Fibroblast of lung (primary cell): Measurements from ENCODE around the gene TNFSF15. TPM values are rescaled to one million over a fixed set of nuclear protein-coding genes. Genes with fewer than 3 reads are reported as not detected.

Experiments used
- polyA plus RNA-seq, 2 donors: library from polyadenylated mRNA; depleted of rRNA in 1 of 2; stranded (reverse) in 1 of 2; unstranded in 1 of 2; fragments of >200 nt; gene quantifications; 2 replicates each; pipeline ENCODE4 v1.2.1, GENCODE V29; 2011 to 2012; ENCODE audit warnings: missing spikeins in 1 of 2
- total RNA-seq: library from RNA; depleted of rRNA; stranded (reverse); fragments of >200 nt; gene quantifications from 2 replicates; pipeline ENCODE4 v1.2.1, GENCODE V29; 2014

Gene TNFSF15
- total and polyA plus RNA-seq, 2 donors (not counting 1 experiment from before 2014, with no cell fraction given): 0.33 to 0.76 TPM

Other genes with a start within 250 kb of the TNFSF15 start
- 102 and 111 TPM in 2 replicates for gene ATP6V1G1, start 218.3 kb downstream of the TNFSF15 start, total RNA-seq
- gene ATP6V1G1, start 218.3 kb downstream of the TNFSF15 start, polyA plus RNA-seq: 92.7 and 97.6 TPM in 2 replicates
- gene TMEM268, start 194.7 kb downstream of the TNFSF15 start, total RNA-seq: 5.4 and 7.3 TPM in 2 replicates
- 5.4 and 7.7 TPM in 2 replicates for gene TMEM268, start 194.7 kb downstream of the TNFSF15 start, polyA plus RNA-seq
- not detected in 2 replicates for gene TEX53, start 148.2 kb downstream of the TNFSF15 start, total RNA-seq
- gene TEX53, start 148.2 kb downstream of the TNFSF15 start, polyA plus RNA-seq: not detected in 2 replicates
- not detected in 2 replicates for gene TEX48, start 123.8 kb downstream of the TNFSF15 start, total RNA-seq
- not detected in 2 replicates for gene TEX48, start 123.8 kb downstream of the TNFSF15 start, polyA plus RNA-seq
- not detected in 2 replicates for gene TNFSF8, start 124.6 kb upstream of the TNFSF15 start, total RNA-seq
- not detected in 2 replicates for gene TNFSF8, start 124.6 kb upstream of the TNFSF15 start, polyA plus RNA-seq